Kidney epithelial cell (primary cell): ENCODE results near the gene DNASE2. TPM values are rescaled to one million over a fixed set of nuclear protein-coding genes. Genes with fewer than 3 reads are reported as not detected.
"Not testable (repeated sequence)": the region's sequence is repeated elsewhere in the genome, so short reads cannot be mapped to it uniquely, and the experiment has no call there.

Source experiments
- DNase-seq: peaks from one replicate; pipeline ENCODE4 v3.0.0-alpha.2; 2010; ENCODE audit warnings: low read depth
- H3K27me3 ChIP-seq: 2 replicates; pipeline ENCODE4 v1.6.0; 2011; ENCODE audit warnings: low read length; ENCODE audit not compliant: control insufficient read depth, insufficient read depth
- H3K36me3 ChIP-seq: 2 replicates; pipeline ENCODE4 v1.5.1; 2011; ENCODE audit warnings: low read length; ENCODE audit not compliant: control insufficient read depth, insufficient read depth
- H3K4me3 ChIP-seq: 2 replicates; pipeline ENCODE4 v1.5.1; 2011; ENCODE audit warnings: low read depth, mild to moderate bottlenecking, control low read depth, low read length
- total RNA-seq: library from RNA; depleted of rRNA; stranded (reverse); fragments of >200 nt; gene quantifications from 2 replicates; pipeline ENCODE4 v1.2.3, GENCODE V29; 2015
- TF ChIP-seq, protein P1 (sequence below): IDR thresholded peaks from 2 replicates; pipeline ENCODE4 v1.5.1; 2011; ENCODE audit warnings: mild to moderate bottlenecking, moderate library complexity, low read length, control low read depth, inconsistent platforms; ENCODE audit not compliant: insufficient read depth, poor library complexity, severe bottlenecking

DNASE2 gene
- total RNA-seq, 1 donor from 2014 or later: 38.5 TPM

- no peak for DNase-seq
- Histone ChIP-seq H3K4me3 (no peak overlapping the region), H3K36me3 (no peaks in the 10 kb centered on the region), H3K27me3 (no peaks in the 10 kb centered on the region)
- TF ChIP-seq, protein P1, sequence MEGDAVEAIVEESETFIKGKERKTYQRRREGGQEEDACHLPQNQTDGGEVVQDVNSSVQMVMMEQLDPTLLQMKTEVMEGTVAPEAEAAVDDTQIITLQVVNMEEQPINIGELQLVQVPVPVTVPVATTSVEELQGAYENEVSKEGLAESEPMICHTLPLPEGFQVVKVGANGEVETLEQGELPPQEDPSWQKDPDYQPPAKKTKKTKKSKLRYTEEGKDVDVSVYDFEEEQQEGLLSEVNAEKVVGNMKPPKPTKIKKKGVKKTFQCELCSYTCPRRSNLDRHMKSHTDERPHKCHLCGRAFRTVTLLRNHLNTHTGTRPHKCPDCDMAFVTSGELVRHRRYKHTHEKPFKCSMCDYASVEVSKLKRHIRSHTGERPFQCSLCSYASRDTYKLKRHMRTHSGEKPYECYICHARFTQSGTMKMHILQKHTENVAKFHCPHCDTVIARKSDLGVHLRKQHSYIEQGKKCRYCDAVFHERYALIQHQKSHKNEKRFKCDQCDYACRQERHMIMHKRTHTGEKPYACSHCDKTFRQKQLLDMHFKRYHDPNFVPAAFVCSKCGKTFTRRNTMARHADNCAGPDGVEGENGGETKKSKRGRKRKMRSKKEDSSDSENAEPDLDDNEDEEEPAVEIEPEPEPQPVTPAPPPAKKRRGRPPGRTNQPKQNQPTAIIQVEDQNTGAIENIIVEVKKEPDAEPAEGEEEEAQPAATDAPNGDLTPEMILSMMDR: no peak
These were observed 21.7 kb downstream of the DNASE2 start for GRCh38 chr19:12859546-12859945.

- Histone ChIP-seq H3K4me3 (no peak overlapping the region), H3K27me3 (no peaks in the 10 kb centered on the region), H3K36me3 (no peaks in the 10 kb centered on the region)
- TF ChIP-seq, protein P1: no peak
- no peak for DNase-seq
These were observed 23.0 kb downstream of the DNASE2 start for GRCh38 chr19:12858041-12858928.

- Histone ChIP-seq H3K36me3 (no peaks in the 10 kb centered on the region), H3K4me3 (no peak overlapping the region), H3K27me3 (no peaks in the 10 kb centered on the region)
- TF ChIP-seq, protein P1: no peak
- DNase-seq: no peak
These were observed 24.6 kb downstream of the DNASE2 start for GRCh38 chr19:12856653-12857052.

- Histone ChIP-seq H3K4me3 (no peak overlapping the region), H3K27me3 (peaks cover 11% of the 10 kb centered on the region), H3K36me3 (no peaks in the 10 kb centered on the region)
- TF ChIP-seq, protein P1: peak; percentile 66
- DNase-seq: peak; percentile 43
These were observed 33.8 kb downstream of the DNASE2 start for GRCh38 chr19:12847159-12848139.

- not testable (repeated sequence) for H3K36me3 ChIP-seq, H3K4me3 ChIP-seq, DNase-seq
- H3K27me3 ChIP-seq: peaks cover 15% of the 10 kb centered on the region
These were observed 34.6 kb downstream of the DNASE2 start for GRCh38 chr19:12846613-12847012.
